GM13977 (cell line): ENCODE measurements around the gene MAML3.

Source experiments
- DNase-seq: peaks from one replicate; pipeline ENCODE4 v3.0.0; 2012; ENCODE audit warnings: low spot score
- in situ Hi-C: fragments of 300-500 bp; cut with MboI; formaldehyde crosslinking; loops from one replicate; pipeline ENCODE4 v1.12.0; 2022; ENCODE audit warnings: low sequenced_read_pairs, low pct_unique_long_range_greater_than_20kb, mixed read lengths, inconsistent platforms; ENCODE audit not compliant: unreplicated experiment
- TF ChIP-seq, protein P1 (sequence below): IDR thresholded peaks from 2 replicates; pipeline ENCODE4 v1.5.1; 2012; ENCODE audit warnings: mild to moderate bottlenecking, control low read depth; ENCODE audit not compliant: insufficient read depth; ENCODE audit errors: extremely low read depth, missing control alignments

Gene MAML3

DNA sequence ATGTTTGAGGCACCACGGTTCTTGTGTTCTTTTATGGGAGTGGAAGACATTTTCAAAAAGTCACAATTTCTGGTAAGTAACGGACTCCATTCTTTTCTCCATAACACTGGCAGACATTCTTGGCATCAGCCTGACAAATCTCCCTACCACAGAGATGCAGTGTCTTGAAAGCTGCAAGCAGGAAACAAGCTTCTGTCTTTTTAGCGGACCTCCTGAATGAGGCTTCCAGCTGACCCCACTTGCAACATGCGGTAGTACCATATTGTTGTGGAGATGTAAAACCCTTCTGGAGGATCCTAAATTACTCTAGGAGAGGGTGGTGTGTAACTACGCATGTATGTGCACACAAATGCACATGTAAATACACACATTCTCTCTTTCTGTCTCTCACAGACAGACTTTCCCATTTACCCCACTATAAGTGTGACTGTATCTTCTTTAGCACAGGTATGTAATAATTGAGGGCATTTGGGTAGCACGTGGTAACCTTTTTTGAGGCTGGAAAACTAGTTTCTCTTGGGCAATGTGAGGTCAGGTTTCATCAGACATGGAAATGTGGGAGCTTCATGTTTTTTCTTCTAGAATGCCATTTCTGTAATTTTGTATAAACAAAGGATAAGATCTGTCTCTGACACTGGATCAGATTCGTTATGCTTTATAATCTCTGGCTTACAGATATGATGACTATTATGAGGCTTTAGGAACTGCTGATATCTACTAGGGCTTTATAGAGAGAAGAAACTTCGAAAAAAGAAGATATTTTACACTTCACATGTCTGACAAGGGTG, 358.3 kb downstream of the MAML3 start:
- in situ Hi-C loops, result no loop called here
- no peak for DNase-seq
- TF ChIP-seq, protein P1, sequence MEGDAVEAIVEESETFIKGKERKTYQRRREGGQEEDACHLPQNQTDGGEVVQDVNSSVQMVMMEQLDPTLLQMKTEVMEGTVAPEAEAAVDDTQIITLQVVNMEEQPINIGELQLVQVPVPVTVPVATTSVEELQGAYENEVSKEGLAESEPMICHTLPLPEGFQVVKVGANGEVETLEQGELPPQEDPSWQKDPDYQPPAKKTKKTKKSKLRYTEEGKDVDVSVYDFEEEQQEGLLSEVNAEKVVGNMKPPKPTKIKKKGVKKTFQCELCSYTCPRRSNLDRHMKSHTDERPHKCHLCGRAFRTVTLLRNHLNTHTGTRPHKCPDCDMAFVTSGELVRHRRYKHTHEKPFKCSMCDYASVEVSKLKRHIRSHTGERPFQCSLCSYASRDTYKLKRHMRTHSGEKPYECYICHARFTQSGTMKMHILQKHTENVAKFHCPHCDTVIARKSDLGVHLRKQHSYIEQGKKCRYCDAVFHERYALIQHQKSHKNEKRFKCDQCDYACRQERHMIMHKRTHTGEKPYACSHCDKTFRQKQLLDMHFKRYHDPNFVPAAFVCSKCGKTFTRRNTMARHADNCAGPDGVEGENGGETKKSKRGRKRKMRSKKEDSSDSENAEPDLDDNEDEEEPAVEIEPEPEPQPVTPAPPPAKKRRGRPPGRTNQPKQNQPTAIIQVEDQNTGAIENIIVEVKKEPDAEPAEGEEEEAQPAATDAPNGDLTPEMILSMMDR, result no peak

DNA sequence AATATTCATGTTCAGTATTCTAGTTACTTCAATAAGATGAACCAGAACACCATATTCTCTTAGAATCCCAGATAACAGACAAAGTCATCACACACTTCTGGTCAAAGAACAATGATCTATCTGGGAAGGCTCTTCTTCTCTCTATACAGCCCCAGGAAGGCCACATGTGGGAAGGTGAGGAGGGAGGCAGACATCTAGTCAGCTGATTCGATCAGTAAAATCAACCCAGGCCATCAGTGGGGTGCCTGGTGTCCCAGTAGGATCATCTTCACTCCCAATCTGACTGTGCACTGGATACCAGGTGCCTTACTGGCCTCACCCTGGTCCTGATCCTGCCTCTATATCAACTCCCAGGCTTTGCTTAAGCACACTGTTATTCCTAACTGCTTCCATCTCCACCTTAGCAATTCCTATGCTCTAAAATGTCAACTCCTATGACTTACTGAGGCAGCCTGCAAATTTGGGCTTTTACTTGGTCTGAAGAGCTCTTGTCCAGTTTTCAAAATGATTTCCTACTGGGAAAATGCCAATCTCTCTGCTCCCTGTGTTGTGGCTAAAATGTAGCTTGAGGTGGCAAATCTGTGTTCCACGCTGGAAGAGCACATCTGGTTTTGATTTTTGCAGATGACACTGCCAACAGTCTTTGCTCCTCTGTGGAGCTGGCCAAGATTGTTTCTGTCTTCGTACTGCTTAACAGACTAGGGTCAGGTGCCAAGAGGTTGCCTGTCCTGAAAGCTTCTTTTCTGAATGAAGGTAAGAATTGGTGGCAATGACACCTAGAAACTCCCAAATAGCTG, 359.6 kb downstream of the MAML3 start:
- DNase-seq, result no peak
- TF ChIP-seq, protein P1, result no peak
- in situ Hi-C loops, result no loop called here

DNA sequence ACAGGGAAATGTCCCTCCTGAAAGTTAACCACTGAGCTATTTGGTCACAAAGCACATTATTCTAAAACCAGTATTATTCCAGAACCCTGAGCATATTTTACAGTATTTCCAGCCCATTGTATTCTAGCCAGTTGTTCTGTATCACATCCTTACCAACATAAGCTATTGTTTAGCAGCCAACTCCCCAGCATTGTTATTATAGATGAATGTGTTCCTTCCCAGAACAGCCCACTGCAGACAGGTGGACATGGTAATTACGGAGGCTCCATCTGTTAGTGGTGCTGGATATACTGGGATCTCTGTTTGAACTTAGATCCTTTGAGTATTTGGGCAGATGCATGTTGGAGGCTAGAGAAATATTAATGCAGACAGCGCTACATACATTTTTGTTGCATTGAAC, 362.3 kb downstream of the MAML3 start:
- in situ Hi-C loops, result no loop called here
- no peak for DNase-seq
- TF ChIP-seq, protein P1, result no peak

DNA sequence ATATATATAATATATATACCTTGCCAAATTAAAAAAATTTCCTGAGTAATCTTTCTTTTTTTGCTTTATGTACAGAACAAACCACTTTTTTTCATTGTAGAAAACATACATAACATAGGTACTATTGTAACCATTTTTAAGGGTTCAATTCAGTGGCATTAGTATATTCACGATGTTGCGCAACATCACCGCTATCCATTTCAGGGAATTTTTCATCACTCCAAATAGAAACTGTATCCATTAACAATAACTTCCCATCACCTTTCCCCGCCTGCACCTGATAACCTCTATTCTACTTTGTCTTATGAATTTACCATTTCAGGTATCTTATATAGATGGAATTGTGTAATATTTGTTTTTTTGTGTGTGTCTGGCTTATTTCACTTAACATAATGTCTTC, 363.7 kb downstream of the MAML3 start:
- in situ Hi-C loops, result no loop called here
- DNase-seq, result no peak
- TF ChIP-seq, protein P1, result no peak

DNA sequence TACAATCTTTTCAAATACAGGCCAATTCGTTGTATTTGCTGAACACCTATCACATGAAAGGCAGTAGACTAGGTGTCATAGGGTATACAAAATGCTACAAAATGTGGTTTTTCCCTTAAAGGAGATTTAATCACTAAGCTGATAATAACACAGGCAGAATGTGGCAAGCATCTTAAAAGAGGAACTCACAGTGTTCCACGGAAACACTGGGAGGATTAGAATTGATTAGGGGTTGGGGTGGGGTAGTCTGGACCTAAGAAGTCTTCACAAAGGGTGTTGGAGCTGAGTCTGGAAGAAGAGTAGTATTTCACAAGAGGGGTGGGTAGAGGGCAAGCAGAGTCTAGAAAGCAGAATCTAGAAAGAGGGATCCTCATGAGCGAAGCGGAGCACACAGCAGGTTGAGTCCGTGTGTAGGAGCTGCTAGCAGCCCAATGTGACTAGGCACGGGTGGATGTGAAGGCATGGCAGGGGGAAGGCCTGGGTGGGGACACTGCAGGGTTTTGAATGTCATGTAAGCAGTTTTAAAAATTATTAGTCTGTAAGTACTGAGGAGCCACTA, 364.8 kb downstream of the MAML3 start:
- TF ChIP-seq, protein P1, result no peak
- DNase-seq, result no peak
- in situ Hi-C loops, result no loop called here

DNA sequence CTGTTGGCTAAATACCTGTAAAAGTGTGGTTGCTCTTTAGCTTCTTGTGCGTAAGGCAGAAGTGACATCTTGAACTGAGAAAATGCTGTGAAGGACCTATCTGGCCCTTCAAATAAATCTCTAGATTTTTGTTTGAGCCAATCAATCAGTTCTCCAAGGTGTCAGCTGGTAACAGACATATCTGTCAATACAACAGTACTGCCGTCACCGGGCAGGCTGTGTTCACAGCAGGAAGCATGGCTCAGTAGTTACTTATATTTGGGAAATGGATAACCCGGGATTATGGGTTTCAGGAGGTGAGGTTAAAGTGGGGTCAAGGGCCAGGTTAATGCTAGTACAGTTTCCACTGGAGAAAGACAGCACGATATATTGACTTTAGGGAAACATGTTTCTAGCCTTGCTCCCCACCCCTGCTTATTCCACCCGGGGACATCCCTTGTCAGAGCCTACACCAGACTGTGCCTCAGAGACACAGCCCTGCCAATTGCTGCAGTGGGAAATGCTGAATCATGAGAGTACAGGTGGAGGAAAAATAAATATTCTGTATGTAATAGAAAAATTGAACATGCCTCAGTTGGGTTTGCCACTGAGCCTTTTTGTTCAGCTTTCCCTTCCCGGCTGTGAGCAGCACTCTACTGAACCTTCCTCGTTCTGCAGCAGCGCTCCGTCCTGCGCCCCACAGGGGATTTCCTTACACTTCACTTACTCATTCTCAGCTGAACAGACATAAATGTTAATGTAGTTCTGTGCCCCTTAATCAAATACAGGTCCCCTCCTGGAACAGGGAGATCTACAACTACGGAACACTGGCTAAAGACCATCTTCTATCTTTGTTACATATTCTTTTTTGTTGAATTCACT, 367.3 kb downstream of the MAML3 start:
- in situ Hi-C loops, result no loop called here
- DNase-seq, result peak; percentile 28
- TF ChIP-seq, protein P1, result no peak
